ENCODE results near the gene FCHO2.

DNA sequence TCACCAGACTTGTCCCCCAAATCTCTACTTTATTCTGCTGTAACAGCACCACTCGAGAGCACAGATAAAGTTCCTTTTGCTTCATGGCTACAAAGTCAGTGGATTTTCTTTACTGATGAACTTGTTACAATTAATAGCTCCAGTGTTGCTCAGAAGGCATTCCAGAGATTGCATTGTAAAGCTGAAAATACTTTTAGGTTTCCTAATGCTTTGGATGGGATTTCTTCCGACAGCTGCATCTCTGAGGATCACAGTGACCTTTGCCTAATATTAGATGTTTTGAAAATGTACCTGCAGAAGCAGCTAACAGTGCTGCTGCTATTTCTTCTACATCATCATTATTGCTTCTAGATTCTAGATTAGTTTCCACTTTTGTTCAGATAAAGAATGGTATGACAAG, 105.8 kb downstream of the FCHO2 start:
- TF ChIP-seq CEBPB (IDR thresholded peaks at IDR 0.05): no peak
- TF ChIP-seq YY1 (IDR thresholded peaks at IDR 0.05; ENCODE audit: low read depth): no peak
- no peak for TF ChIP-seq EP300 (IDR thresholded peaks at IDR 0.05; ENCODE audit: borderline replicate concordance)
- TF ChIP-seq, protein P1, sequence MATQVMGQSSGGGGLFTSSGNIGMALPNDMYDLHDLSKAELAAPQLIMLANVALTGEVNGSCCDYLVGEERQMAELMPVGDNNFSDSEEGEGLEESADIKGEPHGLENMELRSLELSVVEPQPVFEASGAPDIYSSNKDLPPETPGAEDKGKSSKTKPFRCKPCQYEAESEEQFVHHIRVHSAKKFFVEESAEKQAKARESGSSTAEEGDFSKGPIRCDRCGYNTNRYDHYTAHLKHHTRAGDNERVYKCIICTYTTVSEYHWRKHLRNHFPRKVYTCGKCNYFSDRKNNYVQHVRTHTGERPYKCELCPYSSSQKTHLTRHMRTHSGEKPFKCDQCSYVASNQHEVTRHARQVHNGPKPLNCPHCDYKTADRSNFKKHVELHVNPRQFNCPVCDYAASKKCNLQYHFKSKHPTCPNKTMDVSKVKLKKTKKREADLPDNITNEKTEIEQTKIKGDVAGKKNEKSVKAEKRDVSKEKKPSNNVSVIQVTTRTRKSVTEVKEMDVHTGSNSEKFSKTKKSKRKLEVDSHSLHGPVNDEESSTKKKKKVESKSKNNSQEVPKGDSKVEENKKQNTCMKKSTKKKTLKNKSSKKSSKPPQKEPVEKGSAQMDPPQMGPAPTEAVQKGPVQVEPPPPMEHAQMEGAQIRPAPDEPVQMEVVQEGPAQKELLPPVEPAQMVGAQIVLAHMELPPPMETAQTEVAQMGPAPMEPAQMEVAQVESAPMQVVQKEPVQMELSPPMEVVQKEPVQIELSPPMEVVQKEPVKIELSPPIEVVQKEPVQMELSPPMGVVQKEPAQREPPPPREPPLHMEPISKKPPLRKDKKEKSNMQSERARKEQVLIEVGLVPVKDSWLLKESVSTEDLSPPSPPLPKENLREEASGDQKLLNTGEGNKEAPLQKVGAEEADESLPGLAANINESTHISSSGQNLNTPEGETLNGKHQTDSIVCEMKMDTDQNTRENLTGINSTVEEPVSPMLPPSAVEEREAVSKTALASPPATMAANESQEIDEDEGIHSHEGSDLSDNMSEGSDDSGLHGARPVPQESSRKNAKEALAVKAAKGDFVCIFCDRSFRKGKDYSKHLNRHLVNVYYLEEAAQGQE (IDR thresholded peaks at IDR 0.05; ENCODE audit: low read depth): no peak
- TF ChIP-seq NFIC (IDR thresholded peaks at IDR 0.05): no peak
- TF ChIP-seq CREB1 (IDR thresholded peaks at IDR 0.05; ENCODE audit: low read depth): no peak
- TF ChIP-seq, protein P2, sequence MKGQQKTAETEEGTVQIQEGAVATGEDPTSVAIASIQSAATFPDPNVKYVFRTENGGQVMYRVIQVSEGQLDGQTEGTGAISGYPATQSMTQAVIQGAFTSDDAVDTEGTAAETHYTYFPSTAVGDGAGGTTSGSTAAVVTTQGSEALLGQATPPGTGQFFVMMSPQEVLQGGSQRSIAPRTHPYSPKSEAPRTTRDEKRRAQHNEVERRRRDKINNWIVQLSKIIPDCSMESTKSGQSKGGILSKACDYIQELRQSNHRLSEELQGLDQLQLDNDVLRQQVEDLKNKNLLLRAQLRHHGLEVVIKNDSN (IDR thresholded peaks at IDR 0.05): no peak

Data from Ishikawa (cell line).